Mucosa of descending colon (tissue), 3 donors: ENCODE data around the gene FAM117A. TPM values are rescaled to one million over a fixed set of nuclear protein-coding genes. Genes with fewer than 3 reads are reported as not detected.

ENCODE experiments used
- ATAC-seq: fragments of 200-7000 bp; cut with Tn5 transposase; one replicate; pipeline ENCODE4 v1.9.1; 2020; ENCODE audit warnings: mild to moderate bottlenecking, moderate library complexity
- DNase-seq, 3 donors: peaks; one replicate each; pipeline ENCODE4 v3.0.0-alpha.2; 2020
- H3K36me3 ChIP-seq: fragments of 200-600 bp; one replicate; pipeline ENCODE4 v1.8.0; 2021; ENCODE audit warnings: low read depth, mild to moderate bottlenecking
- H3K4me1 ChIP-seq: fragments of 200-600 bp; one replicate; pipeline ENCODE4 v1.8.0; 2021; ENCODE audit warnings: low read depth, mild to moderate bottlenecking
- H3K4me3 ChIP-seq: fragments of 200-600 bp; one replicate; pipeline ENCODE4 v1.8.0; 2021; ENCODE audit warnings: mild to moderate bottlenecking
- H3K9me3 ChIP-seq: fragments of 200-600 bp; one replicate; pipeline ENCODE4 v1.8.0; 2021; ENCODE audit warnings: mild to moderate bottlenecking
- intact Hi-C, 2 donors: fragments of 100-400 bp; cut with DNase I in 1 of 2; cut with micrococcal nuclease in 1 of 2; formaldehyde crosslinking; loops; one replicate each; pipeline versions ENCODE4 v1.11.0 to v1.11.1; 2022; cut with DNase I, micrococcal nuclease
- total RNA-seq, 3 donors: library from RNA; stranded (reverse); fragmentation: NEBNext Ultra II Directional in 2 of 3; extraction: Animal tissue kit (Norgen Biotek cat#: 25700) in 2 of 3; gene quantifications; one replicate each; pipeline versions ENCODE4 v1.2.1 to v1.2.4, GENCODE V29; 2021 to 2023
- TF ChIP-seq, protein P1 (sequence below): fragments of 200-600 bp; IDR thresholded peaks from one replicate; pipeline ENCODE4 v1.8.0; 2022; ENCODE audit warnings: antibody characterized with exemption, mild to moderate bottlenecking
- donor health status: DM: no; HTN: no; CAD: no; lungs with moderate emphysema.
- donor health status: DM: no; HTN: no; CAD: no.
- donor health status: DM: no; HTN: yes; CAD: no.

The FAM117A gene
- total RNA-seq, 3 donors from 2014 or later, result 6.5 to 22.0 (median 8.8) TPM

DNA sequence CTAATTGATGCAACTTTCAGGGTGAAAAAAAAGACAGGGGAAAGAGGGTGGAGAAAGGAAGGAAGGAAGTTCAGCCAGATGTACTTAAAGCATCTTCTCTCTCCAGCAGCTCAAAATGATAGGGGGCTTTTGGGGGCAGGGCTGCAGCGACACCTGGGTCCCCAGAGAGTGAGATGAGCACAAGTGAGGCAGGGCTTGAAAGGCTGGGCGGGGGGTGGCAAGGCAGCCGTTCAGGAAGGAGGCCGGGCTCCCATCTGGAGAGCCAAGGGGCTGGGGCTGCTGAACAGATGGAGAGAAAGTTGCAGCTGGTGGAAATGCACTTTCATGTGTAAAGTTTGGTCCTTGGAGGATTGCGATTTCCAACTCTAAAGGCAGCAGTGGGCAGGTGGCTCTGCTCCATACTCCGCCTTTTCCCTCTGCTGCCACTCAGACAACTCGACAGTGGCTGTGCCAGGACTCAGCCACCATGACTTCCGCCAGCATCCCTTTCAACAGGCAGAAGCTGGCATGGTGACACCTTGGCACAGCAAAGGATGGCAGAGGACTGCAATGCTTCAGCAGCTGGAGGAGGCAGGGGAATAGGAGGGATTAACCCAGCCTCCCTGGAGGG is 63.9 kb downstream of the FAM117A start:
- no peak for DNase-seq
- ATAC-seq, result no peak
- Histone ChIP-seq H3K9me3 (no peaks in the 10 kb centered on the region), H3K4me1 (no peaks in the 10 kb centered on the region), H3K4me3 (no peak overlapping the region), H3K36me3 (peaks cover 14% of the 10 kb centered on the region)
- TF ChIP-seq, protein P1, sequence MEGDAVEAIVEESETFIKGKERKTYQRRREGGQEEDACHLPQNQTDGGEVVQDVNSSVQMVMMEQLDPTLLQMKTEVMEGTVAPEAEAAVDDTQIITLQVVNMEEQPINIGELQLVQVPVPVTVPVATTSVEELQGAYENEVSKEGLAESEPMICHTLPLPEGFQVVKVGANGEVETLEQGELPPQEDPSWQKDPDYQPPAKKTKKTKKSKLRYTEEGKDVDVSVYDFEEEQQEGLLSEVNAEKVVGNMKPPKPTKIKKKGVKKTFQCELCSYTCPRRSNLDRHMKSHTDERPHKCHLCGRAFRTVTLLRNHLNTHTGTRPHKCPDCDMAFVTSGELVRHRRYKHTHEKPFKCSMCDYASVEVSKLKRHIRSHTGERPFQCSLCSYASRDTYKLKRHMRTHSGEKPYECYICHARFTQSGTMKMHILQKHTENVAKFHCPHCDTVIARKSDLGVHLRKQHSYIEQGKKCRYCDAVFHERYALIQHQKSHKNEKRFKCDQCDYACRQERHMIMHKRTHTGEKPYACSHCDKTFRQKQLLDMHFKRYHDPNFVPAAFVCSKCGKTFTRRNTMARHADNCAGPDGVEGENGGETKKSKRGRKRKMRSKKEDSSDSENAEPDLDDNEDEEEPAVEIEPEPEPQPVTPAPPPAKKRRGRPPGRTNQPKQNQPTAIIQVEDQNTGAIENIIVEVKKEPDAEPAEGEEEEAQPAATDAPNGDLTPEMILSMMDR, result no peak
- intact Hi-C loops, result loop anchor here in 1 of 2 donors (10.0 kb wide), 2 partner anchors 75 to 155 kb away; no protein-coding TSS in a partner anchor

DNA sequence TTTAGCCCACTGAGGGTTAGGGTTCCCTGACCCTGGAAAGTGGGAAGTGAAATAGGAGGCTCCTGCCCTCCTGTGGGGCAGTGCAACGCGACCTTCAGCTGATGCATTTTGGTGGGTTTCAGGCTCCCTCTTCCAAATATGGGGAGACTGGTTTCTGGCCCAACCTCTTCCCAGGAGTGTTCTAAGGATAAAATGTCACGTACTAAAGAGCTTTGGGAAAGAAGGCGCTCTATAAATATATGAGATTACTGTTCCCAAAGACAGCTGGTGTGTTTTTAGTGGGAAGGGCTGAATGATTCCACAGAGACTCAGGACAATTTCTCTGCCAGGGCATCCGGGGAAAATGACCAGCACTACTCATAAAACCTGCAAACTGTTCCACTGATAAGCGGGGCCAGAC is 65.9 kb downstream of the FAM117A start:
- intact Hi-C loops, result no loop called here
- DNase-seq, result no peak
- ATAC-seq, result no peak
- Histone ChIP-seq H3K9me3 (no peaks in the 10 kb centered on the region), H3K36me3 (peaks cover 14% of the 10 kb centered on the region), H3K4me3 (no peak overlapping the region), H3K4me1 (no peaks in the 10 kb centered on the region)
- TF ChIP-seq, protein P1, result no peak

DNA sequence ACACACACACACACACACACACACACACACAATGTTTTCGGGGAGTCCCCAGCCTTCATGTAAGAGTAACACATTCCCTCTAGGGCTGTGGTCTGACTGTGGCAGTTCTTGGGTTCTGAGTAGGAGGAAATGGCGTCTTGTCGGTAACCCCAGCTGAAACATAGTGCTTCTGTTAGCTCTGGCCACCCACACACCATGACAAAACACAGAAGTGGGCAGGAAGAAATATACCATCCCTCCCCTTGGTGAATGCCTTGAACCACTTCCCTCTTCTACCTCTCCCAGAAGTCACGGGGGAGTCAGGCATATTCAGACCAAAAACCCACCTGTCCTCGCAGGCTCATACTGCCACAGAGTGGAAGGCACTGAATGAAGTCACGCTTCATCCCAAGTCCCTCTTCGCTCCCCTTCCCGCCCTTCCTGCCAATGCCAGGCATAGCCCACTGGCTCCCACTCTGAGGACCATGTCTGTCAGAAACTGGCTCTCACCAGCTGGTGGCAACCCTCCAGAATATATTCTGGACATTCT is 67.6 kb downstream of the FAM117A start:
- peak; percentile 67 for ATAC-seq
- Histone ChIP-seq H3K4me3 (no peak overlapping the region), H3K4me1 (no peaks in the 10 kb centered on the region), H3K36me3 (peaks cover 2% of the 10 kb centered on the region), H3K9me3 (no peaks in the 10 kb centered on the region)
- intact Hi-C loops, result no loop called here
- DNase-seq, result peak in 1 of 3 donors; percentile 30
- TF ChIP-seq, protein P1, result no peak

DNA sequence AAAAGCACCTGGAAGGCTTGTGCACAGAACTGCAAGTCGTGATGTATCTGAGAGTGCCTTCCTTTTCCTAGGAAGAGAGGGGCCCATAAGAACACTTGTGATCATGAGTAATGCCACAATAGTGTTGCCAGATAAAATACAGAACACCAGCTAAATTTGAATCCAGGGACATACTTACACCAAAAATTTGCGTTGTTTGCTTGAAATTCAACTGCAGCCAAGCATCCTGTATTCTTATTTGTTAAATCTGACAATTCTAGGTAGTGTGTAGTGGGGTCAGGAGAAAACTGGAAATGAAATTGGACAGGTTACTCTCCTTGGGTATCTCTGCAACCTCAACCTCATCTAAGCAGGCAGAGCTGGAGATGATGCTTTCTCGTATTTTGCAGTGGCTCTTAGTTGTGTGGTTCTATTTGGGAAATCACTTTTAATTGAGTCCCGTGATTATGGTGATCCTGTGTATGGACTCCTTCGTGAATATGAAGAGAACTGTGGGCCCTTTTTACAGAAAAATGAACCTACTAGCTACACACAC is 68.2 kb downstream of the FAM117A start:
- H3K9me3 ChIP-seq, result no peaks in the 10 kb centered on the region
- intact Hi-C loops, result loop anchor here (2.0 kb wide), 2 partner anchors 125 to 127 kb away; no protein-coding TSS in a partner anchor
- H3K4me3 ChIP-seq, result no peak overlapping the region
- DNase-seq (no peak), ATAC-seq (no peak)
- H3K36me3 ChIP-seq, result no peaks in the 10 kb centered on the region
- no peaks in the 10 kb centered on the region for H3K4me1 ChIP-seq
- TF ChIP-seq, protein P1, result no peak

DNA sequence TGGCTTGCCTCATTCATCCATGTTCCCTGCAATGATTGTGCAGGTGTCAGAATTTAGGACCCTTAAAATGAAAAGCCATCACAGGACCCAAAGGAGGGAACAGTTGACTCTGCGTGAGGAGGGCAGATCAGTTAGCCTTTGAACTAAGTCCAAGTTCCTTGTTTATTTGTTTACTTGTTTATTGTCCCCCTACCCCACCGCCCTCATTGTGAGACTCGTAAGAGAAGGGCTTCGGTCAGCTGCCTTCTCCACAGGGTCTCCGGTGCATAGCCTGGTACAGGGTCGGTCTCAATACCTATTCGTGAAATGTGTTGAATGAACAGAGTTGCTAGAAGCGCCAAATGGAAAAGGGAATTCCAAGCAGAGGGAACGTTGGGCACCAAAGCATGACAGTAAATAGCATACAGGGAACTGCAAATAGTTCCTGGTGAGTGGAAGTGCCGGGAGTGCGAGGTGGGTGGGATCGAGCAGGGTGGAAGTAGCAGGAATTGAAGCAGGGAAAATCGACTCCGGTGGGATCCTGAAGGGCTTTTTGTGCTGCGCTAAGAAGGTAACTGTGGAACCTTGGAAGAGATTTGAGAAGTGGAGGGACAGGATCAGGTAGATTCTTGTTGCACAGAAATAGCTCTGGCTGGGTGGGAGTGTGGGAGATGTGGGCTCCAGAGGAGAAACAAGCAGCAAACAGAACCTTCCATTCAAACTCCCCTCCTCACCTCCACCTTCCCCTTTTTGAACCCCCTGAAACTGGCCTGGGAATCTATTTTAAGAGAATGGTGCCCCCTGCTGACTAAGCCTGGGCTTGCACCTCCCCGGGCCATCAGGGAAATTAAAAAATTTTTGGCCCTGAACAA is 68.9 kb downstream of the FAM117A start:
- TF ChIP-seq, protein P1, result peak; percentile 88
- Histone ChIP-seq H3K9me3 (no peaks in the 10 kb centered on the region), H3K4me1 (no peaks in the 10 kb centered on the region), H3K36me3 (no peaks in the 10 kb centered on the region), H3K4me3 (no peak overlapping the region)
- ATAC-seq (peak; percentile 71), DNase-seq (peak in 2 of 3 donors; percentile 73 to 85)
- intact Hi-C loops, result loop anchor here (2.0 kb wide), 2 partner anchors 124 to 126 kb away; no protein-coding TSS in a partner anchor
